Stomach smooth muscle (tissue), 2 donors: Measurements from ENCODE around the gene IL10RB.

Source experiments
- H3K27ac ChIP-seq: one replicate; pipeline ENCODE4 v1.7.0; 2013; ENCODE audit warnings: mild to moderate bottlenecking, low read length, inconsistent platforms
- H3K27me3 ChIP-seq, 2 donors: one replicate each; pipeline ENCODE4 v1.7.0; 2013; ENCODE audit warnings: low read length in 2 of 2; ENCODE audit not compliant: insufficient read depth in 2 of 2, control insufficient read depth in 1 of 2
- H3K36me3 ChIP-seq, 2 donors: one replicate each; pipeline ENCODE4 v1.7.0; 2013; ENCODE audit warnings: low read length in 2 of 2; ENCODE audit not compliant: control insufficient read depth in 2 of 2, insufficient read depth in 2 of 2
- H3K4me1 ChIP-seq: one replicate; pipeline ENCODE4 v1.7.0; 2013; ENCODE audit warnings: low read length; ENCODE audit not compliant: control insufficient read depth, insufficient read depth
- H3K4me3 ChIP-seq, 2 donors: one replicate each; pipeline ENCODE4 v1.7.0; 2013; ENCODE audit warnings: low read length in 2 of 2
- H3K9ac ChIP-seq, 2 donors: one replicate each; pipeline ENCODE4 v1.7.0; 2013; ENCODE audit warnings: low read length in 2 of 2, mild to moderate bottlenecking in 1 of 2
- H3K9me3 ChIP-seq, 2 donors: one replicate each; pipeline ENCODE4 v1.7.0; 2013; ENCODE audit warnings: low read length in 2 of 2; ENCODE audit not compliant: control insufficient read depth in 2 of 2
- donor health status: healthy.
- donor health status: Pancreatic carcinoma.

The IL10RB gene

DNA sequence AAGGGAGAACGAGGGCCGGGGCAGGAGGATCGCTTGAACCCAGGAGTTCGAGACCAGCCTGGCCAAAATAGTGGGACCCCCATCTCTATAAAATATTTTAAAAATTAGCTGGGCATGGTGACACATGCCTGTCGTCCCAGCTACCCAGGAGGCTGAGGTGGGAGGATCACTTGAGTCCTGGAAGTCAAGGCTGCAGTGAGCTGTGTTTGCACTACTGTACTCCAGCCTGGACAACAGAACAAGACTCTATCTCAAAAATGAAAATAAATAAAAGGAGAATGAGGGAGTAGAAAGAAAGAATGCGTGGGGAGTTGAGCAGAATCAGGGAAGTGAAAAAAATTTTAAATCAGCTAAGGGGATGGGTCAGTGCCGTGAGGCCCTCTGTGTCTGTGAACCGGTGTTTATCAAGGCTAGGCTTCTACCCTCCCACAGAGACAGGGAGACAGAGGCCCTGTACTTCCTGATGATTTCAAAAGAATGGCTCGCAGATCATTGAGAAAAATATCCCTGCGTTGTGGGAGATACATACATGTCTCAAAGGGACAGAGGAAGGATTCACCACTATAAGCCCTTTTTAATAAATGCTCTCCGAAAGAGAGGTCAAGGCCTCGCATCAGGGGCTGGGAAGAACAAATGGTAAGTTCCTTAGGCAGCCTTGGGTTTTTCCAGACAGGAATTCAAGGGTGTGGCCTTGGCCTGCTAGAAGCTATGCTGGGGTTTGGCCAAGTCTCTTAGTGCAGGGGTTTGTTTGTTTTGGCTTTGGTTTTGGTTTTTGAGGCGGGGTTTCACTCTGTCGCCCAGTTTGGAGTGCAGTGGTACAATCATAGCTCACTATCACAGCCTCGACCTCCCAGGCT lies 20.7 kb downstream of the IL10RB start:
- H3K9ac ChIP-seq = no peak overlapping the region
- H3K27me3 ChIP-seq = no peaks in the 10 kb centered on the region
- peak overlapping the region; percentile 6 for H3K27ac ChIP-seq
- H3K36me3 ChIP-seq = peaks cover 22 to 32% of the 10 kb centered on the region in 2 donors
- H3K9me3 ChIP-seq = no peaks in the 10 kb centered on the region
- no peak overlapping the region for H3K4me3 ChIP-seq
- H3K4me1 ChIP-seq = peaks cover 2% of the 10 kb centered on the region

GRCh38 chr21:33289199-33289819 lies 23.1 kb downstream of the IL10RB start:
- no peak overlapping the region for H3K9ac ChIP-seq
- no peaks in the 10 kb centered on the region for H3K9me3 ChIP-seq
- no peak overlapping the region for H3K4me3 ChIP-seq
- H3K27me3 ChIP-seq = no peaks in the 10 kb centered on the region
- H3K27ac ChIP-seq = no peak overlapping the region
- peaks cover 18 to 35% of the 10 kb centered on the region in 2 donors for H3K36me3 ChIP-seq
- H3K4me1 ChIP-seq = peaks cover 2% of the 10 kb centered on the region

DNA sequence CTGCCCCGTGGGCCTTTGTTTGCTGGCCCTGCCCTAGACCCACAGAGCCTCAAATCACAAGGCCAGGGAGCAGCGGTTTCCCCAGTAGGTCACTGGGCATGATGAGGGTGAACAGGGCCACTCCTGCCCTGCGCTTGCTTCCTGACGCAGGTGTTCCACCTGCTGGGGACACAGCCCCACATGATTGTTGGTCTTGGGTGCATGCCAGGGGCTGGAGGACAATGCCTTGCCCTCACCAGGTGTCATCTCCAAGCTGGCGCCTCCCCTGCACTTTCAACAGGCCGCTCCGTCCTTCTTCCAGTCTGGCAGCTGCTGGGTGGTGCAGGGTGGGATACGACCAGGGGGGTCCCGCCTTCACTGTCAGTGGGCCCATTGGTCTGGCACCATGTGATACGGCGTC lies 24.3 kb downstream of the IL10RB start:
- Histone ChIP-seq H3K9me3 (no peaks in the 10 kb centered on the region), H3K9ac (no peak overlapping the region), H3K27me3 (no peaks in the 10 kb centered on the region), H3K36me3 (peaks cover 14 to 34% of the 10 kb centered on the region in 2 donors), H3K27ac (no peak overlapping the region), H3K4me3 (no peak overlapping the region), H3K4me1 (peaks cover 2% of the 10 kb centered on the region)

DNA sequence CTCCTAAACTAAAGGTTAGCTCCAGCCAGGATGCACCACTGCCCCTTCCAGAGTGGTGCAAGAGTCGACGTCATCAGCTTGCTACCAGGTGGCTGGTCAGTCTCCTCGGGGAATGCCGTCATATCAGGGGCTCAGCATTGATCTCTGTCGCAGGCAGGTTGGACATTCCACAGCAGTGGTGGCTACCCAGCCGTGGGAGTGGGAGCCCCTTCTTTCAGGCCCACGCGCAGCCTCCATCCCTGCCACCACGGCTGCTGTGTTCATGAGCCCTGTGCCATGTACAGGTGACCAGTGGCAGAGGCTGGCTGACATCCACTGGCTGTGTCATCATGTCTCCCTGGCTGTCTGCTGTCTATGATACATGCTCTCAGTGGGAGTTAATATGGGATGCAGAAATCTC lies 25.5 kb downstream of the IL10RB start:
- Histone ChIP-seq H3K4me1 (no peaks in the 10 kb centered on the region), H3K27ac (no peak overlapping the region), H3K9me3 (no peaks in the 10 kb centered on the region), H3K27me3 (no peaks in the 10 kb centered on the region), H3K9ac (no peak overlapping the region), H3K36me3 (peaks cover 18 to 33% of the 10 kb centered on the region in 2 donors), H3K4me3 (no peak overlapping the region)

DNA sequence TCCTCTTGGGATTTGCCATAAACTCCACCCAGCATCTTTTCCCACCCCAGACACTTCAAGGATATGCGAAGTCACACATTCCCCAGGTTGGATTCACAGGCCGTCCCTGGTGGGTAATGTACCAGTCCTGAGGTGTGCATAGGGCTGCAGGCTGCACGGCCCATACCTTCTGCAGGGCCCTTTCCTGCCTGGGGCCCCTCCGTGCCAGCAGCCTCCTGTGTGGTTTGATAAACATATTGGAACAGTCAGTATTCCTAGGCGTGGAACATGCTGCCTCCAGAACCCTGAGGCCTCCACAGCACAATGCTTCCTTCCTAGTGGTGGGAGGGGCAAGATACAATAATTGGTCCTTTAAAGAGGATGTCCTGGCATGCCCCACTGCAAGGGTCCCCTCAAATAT lies 26.6 kb downstream of the IL10RB start:
- Histone ChIP-seq H3K27ac (no peak overlapping the region), H3K4me1 (no peaks in the 10 kb centered on the region), H3K9ac (no peak overlapping the region), H3K36me3 (peaks cover 18 to 33% of the 10 kb centered on the region in 2 donors), H3K27me3 (no peaks in the 10 kb centered on the region), H3K9me3 (no peaks in the 10 kb centered on the region), H3K4me3 (no peak overlapping the region)

GRCh38 chr21:33293136-33293535 lies 27.0 kb downstream of the IL10RB start:
- no peak overlapping the region for H3K27ac ChIP-seq
- H3K9ac ChIP-seq = no peak overlapping the region
- no peaks in the 10 kb centered on the region for H3K4me1 ChIP-seq
- H3K36me3 ChIP-seq = peaks cover 18 to 31% of the 10 kb centered on the region in 2 donors
- no peak overlapping the region for H3K4me3 ChIP-seq
- no peaks in the 10 kb centered on the region for H3K9me3 ChIP-seq
- no peaks in the 10 kb centered on the region for H3K27me3 ChIP-seq

- H3K27ac ChIP-seq = no peak overlapping the region
- no peaks in the 10 kb centered on the region for H3K9me3 ChIP-seq
- H3K4me3 ChIP-seq = no peak overlapping the region
- H3K9ac ChIP-seq = no peak overlapping the region
- H3K4me1 ChIP-seq = no peaks in the 10 kb centered on the region
- H3K36me3 ChIP-seq = peaks cover 12 to 31% of the 10 kb centered on the region in 2 donors
- H3K27me3 ChIP-seq = no peaks in the 10 kb centered on the region
Observed at GRCh38 chr21:33293811-33294216, 27.6 kb downstream of the IL10RB start.

GRCh38 chr21:33296156-33296555 lies 30.0 kb downstream of the IL10RB start:
- H3K36me3 ChIP-seq = peaks cover 12 to 22% of the 10 kb centered on the region in 2 donors
- no peaks in the 10 kb centered on the region for H3K27me3 ChIP-seq
- no peak overlapping the region for H3K27ac ChIP-seq
- no peak overlapping the region for H3K4me3 ChIP-seq
- no peaks in the 10 kb centered on the region for H3K9me3 ChIP-seq
- H3K9ac ChIP-seq = no peak overlapping the region
- H3K4me1 ChIP-seq = no peaks in the 10 kb centered on the region

DNA sequence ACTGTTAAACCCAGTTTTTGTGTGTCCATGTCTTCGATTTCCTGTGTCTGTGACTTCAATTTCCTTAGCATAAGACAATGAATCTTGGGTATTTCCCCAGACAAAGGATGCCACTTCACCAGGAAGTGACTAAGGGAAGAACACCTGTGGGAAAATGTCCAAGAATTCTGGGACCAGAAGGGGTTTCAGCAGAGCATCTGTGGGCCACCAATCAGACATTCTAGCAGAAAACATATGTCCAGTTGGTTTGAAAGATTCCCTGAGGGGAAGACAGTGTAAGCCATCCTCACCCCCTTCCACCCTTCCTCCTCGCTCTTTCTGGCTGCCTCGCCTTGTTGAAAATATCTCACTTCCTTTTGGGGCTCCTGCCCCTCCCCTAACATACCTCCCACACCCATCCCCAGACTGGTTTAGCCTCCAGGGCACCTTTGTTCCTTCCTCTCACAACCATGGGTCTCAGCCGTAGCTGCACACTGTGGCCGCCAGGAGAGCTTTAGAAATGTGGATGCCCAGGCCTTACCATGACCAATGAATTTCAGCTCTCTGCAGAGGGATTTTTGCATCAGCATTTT lies 33.1 kb downstream of the IL10RB start:
- H3K4me1 ChIP-seq = no peaks in the 10 kb centered on the region
- H3K9me3 ChIP-seq = no peaks in the 10 kb centered on the region
- H3K27ac ChIP-seq = no peak overlapping the region

GRCh38 chr21:33300701-33301631 lies 34.8 kb downstream of the IL10RB start:
- H3K36me3 ChIP-seq = peaks cover 3% of the 10 kb centered on the region in 2 donors
- no peaks in the 10 kb centered on the region for H3K4me1 ChIP-seq
- no peaks in the 10 kb centered on the region for H3K27me3 ChIP-seq
- no peak overlapping the region for H3K27ac ChIP-seq
- no peak overlapping the region for H3K4me3 ChIP-seq
- no peak overlapping the region for H3K9ac ChIP-seq
- no peaks in the 10 kb centered on the region for H3K9me3 ChIP-seq

More for the DNA sequence above, 33.1 kb downstream of the IL10RB start:
- H3K4me3 ChIP-seq = no peak overlapping the region
- no peak overlapping the region for H3K9ac ChIP-seq
- H3K27me3 ChIP-seq = no peaks in the 10 kb centered on the region
- H3K36me3 ChIP-seq = peaks cover 3 to 7% of the 10 kb centered on the region in 2 donors
